Fibroblast of upper back skin (primary cell): Measurements from ENCODE around the gene YTHDC2.

ENCODE experiments used
- DNase-seq: peaks from one replicate; pipeline ENCODE4 v3.0.0-alpha.2; 2013

The YTHDC2 gene

GRCh38 chr5:113606298-113607134 lies 93.0 kb downstream of the YTHDC2 start:
- peak; percentile 60 for DNase-seq

GRCh38 chr5:113607361-113607760 lies 93.9 kb downstream of the YTHDC2 start:
- no peak for DNase-seq

- DNase-seq = peak; percentile 37
Measured at GRCh38 chr5:113608113-113608596, 94.7 kb downstream of the YTHDC2 start.

- DNase-seq = peak; percentile 45
Measured at GRCh38 chr5:113612060-113612496, 98.6 kb downstream of the YTHDC2 start.

- no peak for DNase-seq
Measured at GRCh38 chr5:113614191-113614590, 100.7 kb downstream of the YTHDC2 start.

GRCh38 chr5:113615708-113616107 lies 102.2 kb downstream of the YTHDC2 start:
- no peak for DNase-seq

GRCh38 chr5:113617191-113617796 lies 103.8 kb downstream of the YTHDC2 start:
- DNase-seq = no peak

GRCh38 chr5:113632996-113633395 lies 119.5 kb downstream of the YTHDC2 start:
- no peak for DNase-seq

GRCh38 chr5:113634957-113635356 lies 121.5 kb downstream of the YTHDC2 start:
- DNase-seq = no peak

- DNase-seq = no peak
Measured at GRCh38 chr5:113641715-113642114, 128.2 kb downstream of the YTHDC2 start.
